Suprapubic skin (tissue), 4 donors: Measurements from ENCODE around the gene HLA-DOA. TPM values are rescaled to one million over a fixed set of nuclear protein-coding genes. Genes with fewer than 3 reads are reported as not detected.

Experiments
- DNase-seq, 2 donors: peaks; one replicate each; pipeline ENCODE4 v3.0.0-alpha.2; 2019; ENCODE audit warnings: low spot score in 2 of 2
- H3K27ac ChIP-seq: fragments of 200-600 bp; sonication (generic); one replicate; pipeline ENCODE4 v1.5.1; 2019
- H3K27me3 ChIP-seq: fragments of 200-600 bp; sonication (generic); one replicate; pipeline ENCODE4 v1.5.1; 2019
- H3K36me3 ChIP-seq: fragments of 200-600 bp; sonication (generic); one replicate; pipeline ENCODE4 v1.5.1; 2019
- H3K4me1 ChIP-seq: fragments of 200-600 bp; sonication (generic); one replicate; pipeline ENCODE4 v1.5.1; 2019
- H3K4me3 ChIP-seq: fragments of 200-600 bp; sonication (generic); one replicate; pipeline ENCODE4 v1.5.1; 2019; ENCODE audit warnings: mild to moderate bottlenecking
- H3K9me3 ChIP-seq: fragments of 200-600 bp; sonication (generic); one replicate; pipeline ENCODE4 v1.5.1; 2019
- CTCF ChIP-seq, 2 donors: fragments of 200-600 bp in 1 of 2; fragments of 450-650 bp in 1 of 2; sonication (generic) in 1 of 2; IDR thresholded peaks; one replicate each; pipeline ENCODE4 v1.5.1; 2016 to 2019; ENCODE audit warnings: antibody characterized with exemption in 2 of 2, mild to moderate bottlenecking in 1 of 2, moderate library complexity in 1 of 2
- EP300 ChIP-seq: sonication (generic); formaldehyde crosslinking; IDR thresholded peaks from one replicate; pipeline ENCODE4 v1.6.1; 2017; ENCODE audit warnings: antibody characterized with exemption
- POLR2A ChIP-seq, 2 donors: fragments of 450-650 bp; IDR thresholded peaks; one replicate each; pipeline ENCODE4 v1.6.1; 2017; ENCODE audit warnings: antibody characterized with exemption in 2 of 2, mild to moderate bottlenecking in 2 of 2, moderate library complexity in 2 of 2
- POLR2AphosphoS5 ChIP-seq, 3 donors: sonication (generic); formaldehyde crosslinking; IDR thresholded peaks; one replicate each; pipeline ENCODE4 v1.6.1; 2017; ENCODE audit warnings: antibody characterized with exemption in 3 of 3
- WGBS: methylation state at CpG from one replicate; pipeline ENCODE4 v1.1.5; 2018; 5-methylcytosine and 5-hydroxymethylcytosine counted together
- total RNA-seq, 4 donors: library from RNA; depleted of rRNA; stranded (reverse); fragments of >200 nt; gene quantifications; one replicate each; pipeline ENCODE4 v1.1.0, GENCODE V29; 2016

Gene HLA-DOA
- total RNA-seq, 4 donors from 2014 or later: 6.8 to 14.3 (median 8.0) TPM

GRCh38 chr6:32979720-32980487 lies 29.5 kb downstream of the HLA-DOA start:
- Histone ChIP-seq H3K27me3 (no peaks in the 10 kb centered on the region), H3K27ac (no peak overlapping the region), H3K4me1 (peaks cover 42% of the 10 kb centered on the region), H3K4me3 (no peak overlapping the region), H3K36me3 (peaks cover 75% of the 10 kb centered on the region), H3K9me3 (no peaks in the 10 kb centered on the region)
- TF ChIP-seq POLR2A (IDR thresholded peaks at IDR 0.05): no peak
- TF ChIP-seq CTCF (IDR thresholded peaks at IDR 0.05): no peak
- no peak for TF ChIP-seq EP300
- no peak for TF ChIP-seq POLR2AphosphoS5 (IDR thresholded peaks at IDR 0.05)
- DNase-seq: no peak
- WGBS: 88% methylated on average over 12 of the region's 12 CpGs

- peaks cover 45% of the 10 kb centered on the region for H3K4me1 ChIP-seq
- no peak for DNase-seq
- peaks cover 84% of the 10 kb centered on the region for H3K36me3 ChIP-seq
- H3K9me3 ChIP-seq: no peaks in the 10 kb centered on the region
- H3K27me3 ChIP-seq: no peaks in the 10 kb centered on the region
- no peak overlapping the region for H3K4me3 ChIP-seq
- 67% methylated on average over 7 of the region's 7 CpGs for WGBS
- TF ChIP-seq EP300: no peak
- no peak for TF ChIP-seq POLR2A (IDR thresholded peaks at IDR 0.05)
- no peak for TF ChIP-seq POLR2AphosphoS5 (IDR thresholded peaks at IDR 0.05)
- TF ChIP-seq CTCF (IDR thresholded peaks at IDR 0.05): no peak
- no peak overlapping the region for H3K27ac ChIP-seq
These were observed 31.5 kb downstream of the HLA-DOA start for GRCh38 chr6:32977953-32978324.

- Histone ChIP-seq H3K9me3 (no peaks in the 10 kb centered on the region), H3K27me3 (no peaks in the 10 kb centered on the region), H3K4me1 (peaks cover 44% of the 10 kb centered on the region), H3K4me3 (no peak overlapping the region), H3K36me3 (peaks cover 88% of the 10 kb centered on the region), H3K27ac (no peak overlapping the region)
- WGBS: 67% methylated on average over 10 of the region's 10 CpGs
- TF ChIP-seq EP300: no peak
- no peak for TF ChIP-seq POLR2AphosphoS5 (IDR thresholded peaks at IDR 0.05)
- TF ChIP-seq CTCF (IDR thresholded peaks at IDR 0.05): no peak
- TF ChIP-seq POLR2A (IDR thresholded peaks at IDR 0.05): no peak
- DNase-seq: no peak
These were observed 32.0 kb downstream of the HLA-DOA start for GRCh38 chr6:32977272-32977952.

- no peak for DNase-seq
- peaks cover 79% of the 10 kb centered on the region for H3K36me3 ChIP-seq
- H3K27ac ChIP-seq: no peak overlapping the region
- peaks cover 37% of the 10 kb centered on the region for H3K4me1 ChIP-seq
- no peaks in the 10 kb centered on the region for H3K27me3 ChIP-seq
- 86% methylated on average over 7 of the region's 7 CpGs for WGBS
- H3K9me3 ChIP-seq: no peaks in the 10 kb centered on the region
- no peak overlapping the region for H3K4me3 ChIP-seq
- no peak for TF ChIP-seq CTCF (IDR thresholded peaks at IDR 0.05)
- no peak for TF ChIP-seq EP300
- no peak for TF ChIP-seq POLR2A (IDR thresholded peaks at IDR 0.05)
- TF ChIP-seq POLR2AphosphoS5 (IDR thresholded peaks at IDR 0.05): no peak
These were observed 32.9 kb downstream of the HLA-DOA start for GRCh38 chr6:32976334-32977069.

GRCh38 chr6:32975886-32976285 lies 33.5 kb downstream of the HLA-DOA start:
- 49% methylated on average over 2 of the region's 2 CpGs for WGBS
- Histone ChIP-seq H3K4me3 (peak overlapping the region; percentile 69), H3K4me1 (peaks cover 37% of the 10 kb centered on the region), H3K27me3 (no peaks in the 10 kb centered on the region), H3K9me3 (no peaks in the 10 kb centered on the region), H3K36me3 (peaks cover 73% of the 10 kb centered on the region), H3K27ac (no peak overlapping the region)
- no peak for DNase-seq
- TF ChIP-seq POLR2A (IDR thresholded peaks at IDR 0.05) (no peak), EP300 (no peak), POLR2AphosphoS5 (IDR thresholded peaks at IDR 0.05) (no peak), CTCF (IDR thresholded peaks at IDR 0.05) (no peak)
